Measurements from ENCODE around the gene SNRNP70.

Gene SNRNP70

DNA sequence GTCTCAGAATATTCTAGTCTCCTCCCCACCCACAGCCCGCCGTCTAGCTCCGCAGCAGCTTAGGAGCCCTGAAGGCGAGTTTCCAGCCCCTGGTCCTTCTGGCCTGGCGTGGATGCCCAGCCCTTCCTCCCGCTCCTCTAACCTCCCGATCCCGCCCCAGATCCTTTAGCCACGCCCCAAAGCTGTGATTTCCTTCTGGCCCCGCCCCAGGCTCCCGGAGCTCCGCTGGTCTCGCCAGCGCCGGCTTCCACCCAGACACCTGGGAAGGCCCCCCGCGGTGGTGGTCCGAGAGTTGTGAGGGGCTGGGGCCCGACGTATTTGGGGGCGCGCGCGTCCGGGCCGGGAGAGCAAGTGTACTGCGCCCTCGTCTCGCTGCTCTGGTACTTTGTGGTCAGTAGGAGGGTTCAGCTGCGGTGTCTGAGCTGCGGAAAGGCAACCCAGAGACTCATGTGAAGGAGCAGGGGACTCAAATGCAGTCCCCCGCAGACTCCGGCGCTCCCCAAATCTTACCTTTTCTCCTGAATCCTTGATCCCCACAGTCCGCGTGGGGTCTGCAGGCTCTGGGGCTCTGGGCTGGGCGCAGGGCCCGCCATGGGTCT lies 27.5 kb upstream of the SNRNP70 start, which contains the start of gene CGB7:
Gene CGB7 (minus strand): TSS at position 114 of the 599 bp plus-strand sequence. CDS start 2,374 bp downstream, outside the sequence.
- peak; percentile 74 for ATAC-seq
- TF ChIP-seq ZFP3 (CRISPR knock-in tag; IDR thresholded peaks at IDR 0.05) (no peak), RARB (CRISPR knock-in tag; IDR thresholded peaks at IDR 0.05) (no peak), TOX (CRISPR knock-in tag; IDR thresholded peaks at IDR 0.05; ENCODE audit: borderline replicate concordance) (no peak), ZNF8 (CRISPR knock-in tag; IDR thresholded peaks at IDR 0.05) (no peak), ZFP30 (CRISPR knock-in tag; IDR thresholded peaks at IDR 0.05) (no peak)
- TF ChIP-seq, protein P1, sequence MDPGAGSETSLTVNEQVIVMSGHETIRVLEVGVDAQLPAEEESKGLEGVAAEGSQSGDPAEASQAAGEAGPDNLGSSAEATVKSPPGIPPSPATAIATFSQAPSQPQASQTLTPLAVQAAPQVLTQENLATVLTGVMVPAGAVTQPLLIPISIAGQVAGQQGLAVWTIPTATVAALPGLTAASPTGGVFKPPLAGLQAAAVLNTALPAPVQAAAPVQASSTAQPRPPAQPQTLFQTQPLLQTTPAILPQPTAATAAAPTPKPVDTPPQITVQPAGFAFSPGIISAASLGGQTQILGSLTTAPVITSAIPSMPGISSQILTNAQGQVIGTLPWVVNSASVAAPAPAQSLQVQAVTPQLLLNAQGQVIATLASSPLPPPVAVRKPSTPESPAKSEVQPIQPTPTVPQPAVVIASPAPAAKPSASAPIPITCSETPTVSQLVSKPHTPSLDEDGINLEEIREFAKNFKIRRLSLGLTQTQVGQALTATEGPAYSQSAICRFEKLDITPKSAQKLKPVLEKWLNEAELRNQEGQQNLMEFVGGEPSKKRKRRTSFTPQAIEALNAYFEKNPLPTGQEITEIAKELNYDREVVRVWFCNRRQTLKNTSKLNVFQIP (CRISPR knock-in tag; IDR thresholded peaks at IDR 0.05; ENCODE audit: borderline replicate concordance, low read depth): no peak

DNA sequence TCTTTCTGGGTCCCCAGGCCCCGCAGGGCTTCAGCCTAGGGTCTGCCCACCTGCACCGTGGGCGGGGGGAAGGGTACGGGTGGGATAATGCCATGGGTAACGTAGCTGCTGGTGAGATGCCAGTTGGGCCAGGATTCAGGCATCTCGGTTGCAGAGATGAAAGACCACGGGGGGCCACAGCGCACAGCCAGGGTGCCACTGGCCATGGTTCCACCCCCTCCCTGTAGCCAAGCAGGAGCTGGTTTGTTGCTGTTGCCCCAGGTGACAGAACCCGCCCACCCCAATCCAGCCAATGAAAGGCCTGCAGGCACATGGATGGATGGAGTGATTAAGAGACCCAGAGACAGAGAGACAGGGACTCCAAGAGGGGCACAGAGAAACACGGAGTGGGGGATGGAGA lies 26.7 kb upstream of the SNRNP70 start:
- TF ChIP-seq ZNF565 (CRISPR knock-in tag; conservative IDR thresholded peaks at IDR 0.05; ENCODE audit: low read depth) (no peak), OSR1 (CRISPR knock-in tag; IDR thresholded peaks at IDR 0.05) (no peak)
- TF ChIP-seq, protein P2, sequence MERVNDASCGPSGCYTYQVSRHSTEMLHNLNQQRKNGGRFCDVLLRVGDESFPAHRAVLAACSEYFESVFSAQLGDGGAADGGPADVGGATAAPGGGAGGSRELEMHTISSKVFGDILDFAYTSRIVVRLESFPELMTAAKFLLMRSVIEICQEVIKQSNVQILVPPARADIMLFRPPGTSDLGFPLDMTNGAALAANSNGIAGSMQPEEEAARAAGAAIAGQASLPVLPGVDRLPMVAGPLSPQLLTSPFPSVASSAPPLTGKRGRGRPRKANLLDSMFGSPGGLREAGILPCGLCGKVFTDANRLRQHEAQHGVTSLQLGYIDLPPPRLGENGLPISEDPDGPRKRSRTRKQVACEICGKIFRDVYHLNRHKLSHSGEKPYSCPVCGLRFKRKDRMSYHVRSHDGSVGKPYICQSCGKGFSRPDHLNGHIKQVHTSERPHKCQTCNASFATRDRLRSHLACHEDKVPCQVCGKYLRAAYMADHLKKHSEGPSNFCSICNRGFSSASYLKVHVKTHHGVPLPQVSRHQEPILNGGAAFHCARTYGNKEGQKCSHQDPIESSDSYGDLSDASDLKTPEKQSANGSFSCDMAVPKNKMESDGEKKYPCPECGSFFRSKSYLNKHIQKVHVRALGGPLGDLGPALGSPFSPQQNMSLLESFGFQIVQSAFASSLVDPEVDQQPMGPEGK (CRISPR knock-in tag; IDR thresholded peaks at IDR 0.05; ENCODE audit: borderline replicate concordance): no peak
- TF ChIP-seq, protein P3, sequence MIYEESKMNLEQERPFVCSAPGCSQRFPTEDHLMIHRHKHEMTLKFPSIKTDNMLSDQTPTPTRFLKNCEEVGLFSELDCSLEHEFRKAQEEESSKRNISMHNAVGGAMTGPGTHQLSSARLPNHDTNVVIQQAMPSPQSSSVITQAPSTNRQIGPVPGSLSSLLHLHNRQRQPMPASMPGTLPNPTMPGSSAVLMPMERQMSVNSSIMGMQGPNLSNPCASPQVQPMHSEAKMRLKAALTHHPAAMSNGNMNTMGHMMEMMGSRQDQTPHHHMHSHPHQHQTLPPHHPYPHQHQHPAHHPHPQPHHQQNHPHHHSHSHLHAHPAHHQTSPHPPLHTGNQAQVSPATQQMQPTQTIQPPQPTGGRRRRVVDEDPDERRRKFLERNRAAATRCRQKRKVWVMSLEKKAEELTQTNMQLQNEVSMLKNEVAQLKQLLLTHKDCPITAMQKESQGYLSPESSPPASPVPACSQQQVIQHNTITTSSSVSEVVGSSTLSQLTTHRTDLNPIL (CRISPR knock-in tag; IDR thresholded peaks at IDR 0.05; ENCODE audit: low read depth): no peak
- no peak; the same call in 2 of the 3 replicates for ATAC-seq

DNA sequence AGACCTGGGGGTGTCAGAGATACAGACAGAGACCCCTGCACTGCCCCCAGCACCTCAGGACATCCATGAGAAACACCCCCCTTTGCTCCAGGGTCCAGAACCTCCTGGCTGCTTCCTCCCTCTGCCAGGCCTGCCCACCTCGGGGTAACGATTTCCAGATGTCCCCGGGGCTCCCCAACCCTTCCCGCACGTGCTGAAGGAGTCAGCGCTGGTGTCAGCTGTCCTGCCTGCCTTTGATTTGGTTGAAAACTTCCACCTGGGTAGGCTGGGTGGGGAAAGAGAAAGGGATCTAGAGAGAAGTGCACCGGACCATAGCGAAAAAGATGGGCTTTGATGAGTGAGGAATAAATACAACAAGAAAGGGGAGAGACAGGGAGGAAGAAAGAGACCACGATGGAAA lies 26.2 kb upstream of the SNRNP70 start:
- TF ChIP-seq OSR1 (CRISPR knock-in tag; IDR thresholded peaks at IDR 0.05) (no peak), RARB (CRISPR knock-in tag; IDR thresholded peaks at IDR 0.05) (no peak), ARNTL (CRISPR knock-in tag; IDR thresholded peaks at IDR 0.05; ENCODE audit: borderline replicate concordance, low read depth) (no peak), TCF4 (CRISPR knock-in tag; IDR thresholded peaks at IDR 0.05; ENCODE audit: borderline replicate concordance) (no peak; the same call in 1 of the 2 replicates), ZNF565 (CRISPR knock-in tag; conservative IDR thresholded peaks at IDR 0.05; ENCODE audit: low read depth) (no peak), ZC3H10 (CRISPR knock-in tag; IDR thresholded peaks at IDR 0.05) (no peak), ZFP30 (CRISPR knock-in tag; IDR thresholded peaks at IDR 0.05) (no peak)
- TF ChIP-seq, protein P1 (CRISPR knock-in tag; IDR thresholded peaks at IDR 0.05; ENCODE audit: borderline replicate concordance, low read depth): no peak
- TF ChIP-seq, protein P2 (CRISPR knock-in tag; IDR thresholded peaks at IDR 0.05; ENCODE audit: borderline replicate concordance): no peak
- TF ChIP-seq, protein P4, sequence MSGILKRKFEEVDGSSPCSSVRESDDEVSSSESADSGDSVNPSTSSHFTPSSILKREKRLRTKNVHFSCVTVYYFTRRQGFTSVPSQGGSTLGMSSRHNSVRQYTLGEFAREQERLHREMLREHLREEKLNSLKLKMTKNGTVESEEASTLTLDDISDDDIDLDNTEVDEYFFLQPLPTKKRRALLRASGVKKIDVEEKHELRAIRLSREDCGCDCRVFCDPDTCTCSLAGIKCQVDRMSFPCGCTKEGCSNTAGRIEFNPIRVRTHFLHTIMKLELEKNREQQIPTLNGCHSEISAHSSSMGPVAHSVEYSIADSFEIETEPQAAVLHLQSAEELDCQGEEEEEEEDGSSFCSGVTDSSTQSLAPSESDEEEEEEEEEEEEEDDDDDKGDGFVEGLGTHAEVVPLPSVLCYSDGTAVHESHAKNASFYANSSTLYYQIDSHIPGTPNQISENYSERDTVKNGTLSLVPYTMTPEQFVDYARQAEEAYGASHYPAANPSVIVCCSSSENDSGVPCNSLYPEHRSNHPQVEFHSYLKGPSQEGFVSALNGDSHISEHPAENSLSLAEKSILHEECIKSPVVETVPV (CRISPR knock-in tag; IDR thresholded peaks at IDR 0.05): no peak
- TF ChIP-seq, protein P5, sequence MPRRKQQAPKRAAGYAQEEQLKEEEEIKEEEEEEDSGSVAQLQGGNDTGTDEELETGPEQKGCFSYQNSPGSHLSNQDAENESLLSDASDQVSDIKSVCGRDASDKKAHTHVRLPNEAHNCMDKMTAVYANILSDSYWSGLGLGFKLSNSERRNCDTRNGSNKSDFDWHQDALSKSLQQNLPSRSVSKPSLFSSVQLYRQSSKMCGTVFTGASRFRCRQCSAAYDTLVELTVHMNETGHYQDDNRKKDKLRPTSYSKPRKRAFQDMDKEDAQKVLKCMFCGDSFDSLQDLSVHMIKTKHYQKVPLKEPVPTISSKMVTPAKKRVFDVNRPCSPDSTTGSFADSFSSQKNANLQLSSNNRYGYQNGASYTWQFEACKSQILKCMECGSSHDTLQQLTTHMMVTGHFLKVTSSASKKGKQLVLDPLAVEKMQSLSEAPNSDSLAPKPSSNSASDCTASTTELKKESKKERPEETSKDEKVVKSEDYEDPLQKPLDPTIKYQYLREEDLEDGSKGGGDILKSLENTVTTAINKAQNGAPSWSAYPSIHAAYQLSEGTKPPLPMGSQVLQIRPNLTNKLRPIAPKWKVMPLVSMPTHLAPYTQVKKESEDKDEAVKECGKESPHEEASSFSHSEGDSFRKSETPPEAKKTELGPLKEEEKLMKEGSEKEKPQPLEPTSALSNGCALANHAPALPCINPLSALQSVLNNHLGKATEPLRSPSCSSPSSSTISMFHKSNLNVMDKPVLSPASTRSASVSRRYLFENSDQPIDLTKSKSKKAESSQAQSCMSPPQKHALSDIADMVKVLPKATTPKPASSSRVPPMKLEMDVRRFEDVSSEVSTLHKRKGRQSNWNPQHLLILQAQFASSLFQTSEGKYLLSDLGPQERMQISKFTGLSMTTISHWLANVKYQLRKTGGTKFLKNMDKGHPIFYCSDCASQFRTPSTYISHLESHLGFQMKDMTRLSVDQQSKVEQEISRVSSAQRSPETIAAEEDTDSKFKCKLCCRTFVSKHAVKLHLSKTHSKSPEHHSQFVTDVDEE (CRISPR knock-in tag; IDR thresholded peaks at IDR 0.05): no peak
- TF ChIP-seq, protein P3 (CRISPR knock-in tag; IDR thresholded peaks at IDR 0.05; ENCODE audit: low read depth): no peak
- no peak for ATAC-seq

Data from SK-N-SH treated with all-trans-retinoic acid at 6 μM for 48 hours (cell line).